T-helper 17 cell (primary cell): ENCODE data around the gene PAGE3. TPM values are rescaled to one million over a fixed set of nuclear protein-coding genes. Genes with fewer than 3 reads are reported as not detected.

Experiments
- ATAC-seq: fragments of 150-1000 bp; cut with Tn5 transposase; 2 replicates; pipeline ENCODE4 v1.10.0; 2021; ENCODE audit warnings: mild to moderate bottlenecking, moderate library complexity
- DNase-seq, 3 donors: peaks; one replicate each; pipeline versions ENCODE4 v3.0.0 to v3.0.0-alpha.2; 2020 to 2021
- H3K9me3 ChIP-seq: one replicate; pipeline ENCODE4 v1.7.0; 2013; ENCODE audit warnings: low read length, mild to moderate bottlenecking; ENCODE audit not compliant: control insufficient read depth, poor library complexity, severe bottlenecking
- H3K27ac Mint-ChIP-seq: one replicate; pipeline ENCODE4 v1.8.0; 2022; ENCODE audit warnings: mild to moderate bottlenecking, moderate library complexity, mixed read lengths
- H3K27me3 Mint-ChIP-seq: one replicate; pipeline ENCODE4 v1.8.0; 2022; ENCODE audit warnings: mixed read lengths
- H3K36me3 Mint-ChIP-seq: one replicate; pipeline ENCODE4 v1.8.0; 2022; ENCODE audit warnings: low read depth, mixed read lengths
- H3K4me1 Mint-ChIP-seq: one replicate; pipeline ENCODE4 v1.8.0; 2022; ENCODE audit warnings: mild to moderate bottlenecking, mixed read lengths
- H3K4me3 Mint-ChIP-seq: one replicate; pipeline ENCODE4 v1.8.0; 2022; ENCODE audit warnings: mild to moderate bottlenecking, moderate library complexity, mixed read lengths
- total RNA-seq, 4 donors: library from RNA in 2 of 4; stranded (reverse) in 2 of 4; gene quantifications; one replicate each; pipeline ENCODE4 v1.2.3 and lab custom pipeline; 2022 to 2026

Gene PAGE3, protein sequence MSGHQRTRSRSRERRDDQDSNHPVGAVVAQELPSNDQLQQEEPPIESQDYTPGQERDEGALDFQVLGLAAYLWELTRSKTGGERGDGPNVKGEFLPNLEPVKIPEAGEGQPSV
- not detected for total RNA-seq
- total RNA-seq (lab: John Stamatoyannopoulos, UW): 0 reads per million in 2 donors

DNA sequence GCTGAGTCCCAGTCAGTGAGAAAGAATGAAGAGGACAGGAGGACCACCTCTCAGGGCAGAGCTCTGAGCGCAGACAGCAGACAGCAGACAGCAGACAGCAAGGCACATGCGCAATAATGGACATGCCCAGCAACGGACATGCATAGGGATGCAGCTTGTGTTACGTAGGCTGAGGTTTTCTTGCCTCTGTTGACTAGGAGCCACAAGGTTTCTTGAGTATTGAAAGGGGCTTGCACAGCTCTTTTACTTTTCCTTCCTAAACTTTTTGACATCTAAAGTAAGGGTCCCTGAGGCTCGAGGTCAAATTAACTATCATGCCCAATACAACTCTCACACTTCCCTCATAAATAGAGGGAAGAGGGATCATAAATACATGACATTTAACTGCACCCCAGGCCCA, at the start of gene PAGE3:
Gene PAGE3, minus strand, starts transcription at position 101 of the 400 bp plus-strand sequence. CDS start 1,013 bp downstream, outside the sequence.
- no peak for ATAC-seq

DNA sequence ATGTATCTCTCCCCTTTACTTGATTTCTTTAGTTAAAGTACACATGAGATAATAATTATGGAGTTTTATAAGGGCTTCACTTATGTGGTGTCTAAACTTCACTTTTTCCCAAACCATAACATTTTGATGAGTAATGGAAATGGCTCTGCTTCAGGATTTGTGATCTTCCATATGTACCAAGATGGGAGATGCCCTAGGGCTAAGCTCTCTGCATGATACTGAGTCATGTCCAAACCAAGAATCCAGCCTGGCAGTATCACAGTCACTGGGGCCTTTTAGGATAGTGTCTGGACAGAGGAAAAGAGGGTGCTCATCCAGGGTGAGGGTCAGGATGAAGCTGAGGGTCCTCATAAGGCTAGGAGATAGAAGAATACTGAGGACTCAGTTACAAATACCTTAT, 47.9 kb upstream of the PAGE3 start:
- Mint-ChIP-seq H3K27me3 (no peaks in the 10 kb centered on the region), H3K36me3 (peaks cover 2% of the 10 kb centered on the region), H3K4me3 (no peak overlapping the region), H3K27ac (no peak overlapping the region), H3K4me1 (no peaks in the 10 kb centered on the region)
- ATAC-seq (no peak), DNase-seq (no peak)
- no peaks in the 10 kb centered on the region for H3K9me3 ChIP-seq

More for the DNA sequence above, at the start of gene PAGE3:
- no peaks in the 10 kb centered on the region for H3K9me3 ChIP-seq
- Mint-ChIP-seq H3K4me3 (no peak within 1 kb of the TSS), H3K27ac (no peak within 1 kb of the TSS), H3K27me3 (no peaks in the 10 kb centered on the region), H3K36me3 (no peaks in the 10 kb centered on the region), H3K4me1 (no peaks in the 10 kb centered on the region)
- DNase-seq: no peak

DNA sequence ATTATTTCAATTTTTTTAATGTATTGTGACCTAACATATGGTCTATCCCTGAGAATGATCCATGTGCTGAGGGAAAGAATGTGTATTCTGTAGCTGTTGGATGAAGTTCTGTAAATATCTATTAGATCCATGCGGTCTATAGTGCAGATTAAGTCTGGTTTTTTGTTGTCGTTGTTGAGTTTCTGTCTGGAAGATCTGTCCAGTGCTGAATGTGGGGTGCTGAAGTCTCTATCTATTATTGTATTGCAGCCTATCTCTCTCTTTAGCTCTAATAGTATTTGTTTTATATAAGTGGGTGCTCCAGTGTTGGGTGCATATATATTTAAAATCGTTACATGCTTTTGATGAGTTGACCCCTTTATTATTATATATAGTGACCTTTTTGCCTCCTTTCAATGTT, 26.2 kb upstream of the PAGE3 start:
- ATAC-seq (no peak), DNase-seq (no peak)
- H3K9me3 ChIP-seq: no peaks in the 10 kb centered on the region
- no peaks in the 10 kb centered on the region for H3K36me3 Mint-ChIP-seq
- H3K4me3 Mint-ChIP-seq: no peak overlapping the region
- no peak overlapping the region for H3K27ac Mint-ChIP-seq
- peaks cover under 1% of the 10 kb centered on the region for H3K4me1 Mint-ChIP-seq
- H3K27me3 Mint-ChIP-seq: no peaks in the 10 kb centered on the region

DNA sequence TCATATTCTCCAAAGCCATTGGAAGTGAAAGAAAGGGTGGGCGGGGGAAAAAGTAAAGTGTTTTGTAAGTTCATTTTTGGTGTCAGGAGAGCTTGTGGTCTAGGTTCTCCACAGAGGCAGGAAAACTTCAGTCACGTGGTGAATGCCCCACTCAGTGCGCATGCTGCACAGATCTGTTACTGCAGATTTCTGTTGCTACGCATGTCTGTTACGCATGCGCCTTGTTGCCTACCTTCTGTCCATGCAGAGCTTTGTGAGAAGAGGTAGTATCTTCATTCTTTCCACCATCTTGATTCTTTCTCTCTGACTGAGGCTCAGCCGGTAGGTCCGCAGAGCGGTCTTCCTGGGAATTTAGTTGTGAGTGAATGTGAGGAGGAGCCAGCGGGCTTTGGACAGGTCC, 15.1 kb upstream of the PAGE3 start:
- no peaks in the 10 kb centered on the region for H3K36me3 Mint-ChIP-seq
- ATAC-seq (no peak), DNase-seq (no peak)
- no peak overlapping the region for H3K4me3 Mint-ChIP-seq
- no peaks in the 10 kb centered on the region for H3K4me1 Mint-ChIP-seq
- no peaks in the 10 kb centered on the region for H3K27me3 Mint-ChIP-seq
- no peak overlapping the region for H3K27ac Mint-ChIP-seq
- H3K9me3 ChIP-seq: no peaks in the 10 kb centered on the region

DNA sequence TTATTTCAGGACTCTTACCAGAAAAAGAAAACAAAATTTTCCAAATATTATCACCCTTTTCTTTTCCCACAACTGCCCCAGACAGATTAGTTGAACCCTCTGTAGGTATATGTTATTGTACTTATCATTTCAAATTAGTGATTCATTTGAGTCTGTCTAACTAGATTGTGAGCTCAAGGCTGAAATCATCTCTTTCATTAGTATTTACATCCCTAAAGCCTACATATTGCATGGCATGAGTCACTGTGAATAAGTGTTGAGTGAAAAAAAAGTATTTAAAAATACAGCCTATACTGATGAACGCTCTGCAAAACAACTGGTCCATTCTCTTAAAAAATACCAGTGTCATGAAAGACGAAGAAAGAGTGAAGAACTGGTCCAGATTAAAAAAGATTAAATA, 3.9 kb downstream of the PAGE3 start:
- Mint-ChIP-seq H3K27ac (no peak overlapping the region), H3K4me3 (no peak overlapping the region), H3K27me3 (no peaks in the 10 kb centered on the region), H3K36me3 (no peaks in the 10 kb centered on the region), H3K4me1 (no peaks in the 10 kb centered on the region)
- DNase-seq (no peak), ATAC-seq (no peak)
- no peaks in the 10 kb centered on the region for H3K9me3 ChIP-seq

DNA sequence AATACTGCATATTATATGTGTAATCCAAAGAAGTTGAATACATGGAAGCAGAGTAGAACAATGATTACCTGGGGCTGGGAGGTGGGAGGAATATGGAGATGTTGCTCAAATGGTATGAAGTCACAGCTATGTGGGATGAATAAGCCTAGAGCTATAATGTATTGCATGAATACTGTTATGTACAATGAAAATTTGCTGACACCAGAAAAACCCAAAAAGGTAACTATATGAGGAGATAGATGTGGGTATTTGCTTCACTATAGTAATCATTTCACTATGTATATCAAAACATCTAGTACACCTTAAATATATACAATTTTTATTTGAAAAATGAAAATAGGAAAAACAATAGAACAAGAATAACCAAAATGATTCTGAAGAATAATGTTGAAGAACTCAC, 11.2 kb downstream of the PAGE3 start:
- no peaks in the 10 kb centered on the region for H3K27me3 Mint-ChIP-seq
- no peaks in the 10 kb centered on the region for H3K9me3 ChIP-seq
- peaks cover 3% of the 10 kb centered on the region for H3K36me3 Mint-ChIP-seq
- no peaks in the 10 kb centered on the region for H3K4me1 Mint-ChIP-seq
- DNase-seq (no peak), ATAC-seq (no peak)
- H3K27ac Mint-ChIP-seq: no peak overlapping the region
- no peak overlapping the region for H3K4me3 Mint-ChIP-seq

DNA sequence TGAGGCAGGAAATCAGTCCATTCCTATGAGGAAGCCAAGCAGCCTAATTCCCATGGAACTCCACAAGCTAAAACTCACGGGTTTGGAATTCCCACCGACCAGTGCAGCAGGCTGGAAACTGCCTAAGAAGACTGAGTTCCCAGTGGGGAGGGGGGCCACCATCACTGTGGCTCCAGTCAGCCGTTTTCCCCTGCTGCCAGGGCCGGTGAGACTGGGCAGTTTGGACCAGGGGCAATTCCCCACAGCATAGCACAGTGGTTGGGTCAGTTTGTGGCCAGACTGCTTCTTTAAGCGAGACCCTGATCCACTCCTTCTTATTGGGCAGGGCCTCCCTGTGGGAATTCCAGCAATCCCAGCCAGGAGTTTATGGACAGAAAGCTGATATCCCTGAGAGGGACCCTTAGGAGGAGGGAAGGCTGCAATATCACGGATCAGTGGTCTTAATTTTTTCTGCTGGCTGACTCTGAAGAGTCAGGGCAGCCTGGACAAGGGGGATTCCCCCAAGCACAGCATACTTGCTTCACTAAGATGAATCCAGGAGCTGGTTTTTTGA, 23.9 kb downstream of the PAGE3 start:
- Mint-ChIP-seq H3K27me3 (peaks cover 5% of the 10 kb centered on the region), H3K36me3 (no peaks in the 10 kb centered on the region), H3K27ac (no peak overlapping the region), H3K4me3 (peak overlapping the region; percentile 7), H3K4me1 (no peaks in the 10 kb centered on the region)
- no peaks in the 10 kb centered on the region for H3K9me3 ChIP-seq
- ATAC-seq (no peak), DNase-seq (no peak)

DNA sequence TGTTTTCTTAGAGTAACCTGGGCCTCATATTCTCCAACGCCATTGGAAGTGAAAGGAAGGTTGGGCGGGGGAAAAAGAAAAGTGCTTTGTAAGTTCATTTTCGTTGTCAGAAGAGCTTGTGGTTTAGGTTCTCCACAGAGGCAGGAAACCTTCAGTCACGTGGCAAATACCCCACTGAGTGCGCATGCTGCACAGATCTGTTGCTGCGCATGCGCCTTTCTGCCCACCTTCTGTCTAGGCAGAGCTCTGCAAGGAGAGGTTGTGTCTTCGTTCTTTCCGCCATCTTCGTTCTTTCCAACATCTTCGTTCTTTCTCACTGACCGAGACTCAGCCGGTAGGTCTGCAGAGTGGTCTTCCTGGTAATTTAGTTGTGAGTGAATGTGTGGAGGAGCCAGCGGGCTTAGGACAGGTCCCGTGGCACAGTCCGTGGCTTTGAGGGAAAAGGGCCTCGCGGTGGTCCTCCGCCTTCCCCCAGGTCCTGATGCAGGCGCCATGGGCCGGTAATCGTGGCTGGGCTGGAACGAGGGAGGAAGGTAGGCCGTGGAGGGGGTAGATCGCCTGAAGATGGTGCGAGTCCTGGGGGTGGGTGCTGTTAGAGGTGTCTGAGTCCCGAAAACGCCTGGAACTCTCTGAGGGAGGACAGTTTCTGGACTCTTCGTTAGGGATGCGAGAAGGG, 44.5 kb downstream of the PAGE3 start, which contains the start of gene PAGE5:
Gene PAGE5, plus strand, starts transcription at position 228 of the 676 bp plus-strand sequence. CDS start 1,037 bp downstream, outside the sequence.
- no peak for DNase-seq
- Mint-ChIP-seq H3K36me3 (no peaks in the 10 kb centered on the region), H3K27me3 (peaks cover 5% of the 10 kb centered on the region), H3K4me3 (no peak within 1 kb of the TSS), H3K27ac (no peak within 1 kb of the TSS), H3K4me1 (no peaks in the 10 kb centered on the region)
- ATAC-seq: no peak
- no peaks in the 10 kb centered on the region for H3K9me3 ChIP-seq

DNA sequence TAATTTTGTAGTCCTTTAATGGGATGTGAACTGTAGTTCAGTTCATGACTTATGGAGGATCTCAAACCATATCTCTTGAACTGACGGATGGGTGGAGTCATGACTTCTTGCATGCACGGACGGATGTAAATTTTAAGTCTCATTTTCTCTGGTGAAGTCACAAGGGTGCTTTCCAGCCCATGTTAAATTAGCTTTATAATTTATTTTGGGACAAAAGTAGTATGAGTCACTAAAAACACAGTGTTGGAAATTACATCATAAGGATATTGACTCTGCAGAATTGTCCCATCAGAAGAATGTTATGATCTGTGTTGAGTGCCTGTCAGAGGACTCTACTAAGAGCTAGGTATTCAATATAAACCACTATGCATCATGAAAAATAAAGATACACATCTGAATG, 51.3 kb downstream of the PAGE3 start:
- H3K4me3 Mint-ChIP-seq: no peak overlapping the region
- H3K27ac Mint-ChIP-seq: no peak overlapping the region
- no peaks in the 10 kb centered on the region for H3K9me3 ChIP-seq
- H3K36me3 Mint-ChIP-seq: no peaks in the 10 kb centered on the region
- ATAC-seq (no peak), DNase-seq (no peak)
- H3K27me3 Mint-ChIP-seq: no peaks in the 10 kb centered on the region
- H3K4me1 Mint-ChIP-seq: no peaks in the 10 kb centered on the region

DNA sequence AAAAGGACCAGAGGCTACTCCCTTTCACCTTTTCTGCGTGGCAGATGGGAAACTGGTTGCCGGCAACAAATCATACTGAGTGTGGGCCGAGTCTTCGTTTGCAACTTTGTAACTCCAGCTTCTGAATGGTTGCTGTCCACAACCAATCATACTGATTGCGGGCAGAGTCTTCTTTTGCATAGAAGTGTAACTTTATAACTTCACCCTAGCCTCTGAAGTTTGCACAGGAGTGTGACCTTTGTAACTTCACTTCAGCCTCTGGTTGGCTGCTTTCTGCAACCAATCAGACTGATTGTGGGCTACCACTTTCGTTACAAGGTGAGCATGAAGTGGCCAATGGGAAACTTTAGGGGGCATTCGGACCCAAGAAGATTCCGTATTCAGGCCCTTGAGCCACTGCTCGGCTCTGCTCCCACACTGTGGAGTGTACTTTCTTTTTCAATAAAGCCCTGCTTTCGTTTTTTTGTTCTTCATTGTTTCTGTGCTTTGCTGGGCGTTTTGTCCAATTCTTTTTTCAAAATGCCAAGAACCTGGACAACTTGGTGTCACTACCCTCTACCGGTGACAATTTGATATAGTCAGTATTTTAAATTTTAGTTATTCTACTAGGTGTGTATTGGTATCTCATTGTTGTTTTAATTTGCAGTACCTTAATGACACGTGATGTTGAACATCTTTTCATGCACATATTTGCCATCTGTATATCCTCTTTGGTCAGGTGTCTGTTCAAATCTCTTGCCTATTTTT, 53.6 kb downstream of the PAGE3 start:
- H3K27ac Mint-ChIP-seq: no peak overlapping the region
- no peak for ATAC-seq
- no peaks in the 10 kb centered on the region for H3K36me3 Mint-ChIP-seq
- H3K4me3 Mint-ChIP-seq: no peak overlapping the region
- no peaks in the 10 kb centered on the region for H3K4me1 Mint-ChIP-seq
- H3K9me3 ChIP-seq: no peaks in the 10 kb centered on the region
- H3K27me3 Mint-ChIP-seq: no peaks in the 10 kb centered on the region
- DNase-seq: no peak

Other genes starting within 250 kb of the PAGE3 start
- not detected for gene ALAS2, start 233.9 kb downstream of the PAGE3 start, total RNA-seq
- not detected for gene PAGE2B, start 189.9 kb downstream of the PAGE3 start, total RNA-seq
- gene PAGE2, start 175.9 kb downstream of the PAGE3 start, total RNA-seq: not detected
- under 1 TPM; 0.60 to 0.94 TPM for gene PAGE5, start 44.6 kb downstream of the PAGE3 start, total RNA-seq
- gene MAGEH1, start 187.2 kb upstream of the PAGE3 start, total RNA-seq: 10 to 100 TPM; 13.1 to 13.5 TPM
- 1 to 10 TPM; 1.5 to 1.8 TPM for gene USP51, start 224.9 kb upstream of the PAGE3 start, total RNA-seq